ENCODE data around the gene NUDC. TPM values are rescaled to one million over a fixed set of nuclear protein-coding genes. Genes with fewer than 3 reads are reported as not detected.
A peak's percentile ranks its signal among the peaks of the same experiment; 100 is the strongest.

Gene NUDC
- total and polyA plus RNA-seq, 2 of the 4 experiments (the other 2 are of a cell fraction), result 34.8 to 89.8 TPM

DNA sequence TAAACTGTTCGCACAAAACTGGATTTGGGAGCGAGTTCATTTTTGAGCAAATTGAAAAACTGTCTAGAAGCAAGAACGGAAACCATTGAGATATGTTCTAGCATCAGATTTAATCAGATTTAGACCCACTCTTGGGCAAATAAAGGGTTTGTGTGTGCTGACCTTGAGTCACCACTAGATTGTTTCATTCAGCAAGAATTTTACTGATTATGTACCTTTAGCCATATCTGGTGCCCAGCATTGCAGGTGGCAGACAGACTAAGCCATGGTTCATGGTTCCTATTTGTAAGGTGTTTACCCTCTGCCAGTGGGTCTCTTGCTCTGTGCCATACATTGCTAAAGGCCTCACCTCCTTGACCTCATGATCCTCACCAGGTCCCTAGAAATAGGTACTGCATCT is 1.4 kb downstream of the NUDC start:
- Histone ChIP-seq H3K4me3 (ENCODE audit: insufficient read depth, low read depth, low read length) (no peak overlapping the region; the same call in 1 of the 2 replicates), H4K20me1 (ENCODE audit: insufficient read depth, low read length) (peaks cover 21% of the 10 kb centered on the region), H3K79me1 (ENCODE audit: low read depth in 1 of 2, low read length in 2 of 2) (peaks cover 20 to 38% of the 10 kb centered on the region in 2 experiments), H3K36me3 (ENCODE audit: control insufficient read depth, insufficient read depth, low read length) (peaks cover 14% of the 10 kb centered on the region), H3K23ac (ENCODE audit: low read depth, low read length) (peak overlapping the region; percentile 94), H2BK5ac (ENCODE audit: low read depth, low read length, poor library complexity, severe bottlenecking) (no peak overlapping the region), H3K9me1 (ENCODE audit: insufficient read depth, low read length) (peaks cover 18% of the 10 kb centered on the region), H2BK120ac (ENCODE audit: low read depth, low read length) (no peak overlapping the region), H2AK5ac (ENCODE audit: low read depth, low read length) (0 out of 2 replicates have a peak overlapping the region, but pooled peaks have one; percentile 11), H3K4ac (ENCODE audit: low read depth, low read length) (no peak overlapping the region), H3K9me3 (ENCODE audit: control insufficient read depth, insufficient read depth, low read length) (no peaks in the 10 kb centered on the region), H3K9ac (ENCODE audit: low read depth, low read length) (peak overlapping the region; percentile 83; the same call in 1 of the 2 replicates), H2BK15ac (ENCODE audit: low read depth, low read length) (no peak overlapping the region), H3K56ac (ENCODE audit: extremely low read depth, insufficient read depth, low read length) (no peak overlapping the region), H3K27me3 (ENCODE audit: control insufficient read depth, insufficient read depth, low read length) (no peaks in the 10 kb centered on the region), H4K8ac (ENCODE audit: low read depth in 2 of 2, low read length in 2 of 2) (peak overlapping the region in 1 of 2 experiments; percentile 60; a peak in 1 of 4 replicates), H4K91ac (ENCODE audit: insufficient read depth, low read depth, low read length) (no peak overlapping the region), H3K18ac (ENCODE audit: low read depth, low read length) (no peak overlapping the region), H3K4me1 (ENCODE audit: control insufficient read depth, insufficient read depth, low read length) (peaks cover 6% of the 10 kb centered on the region), H3K14ac (replicated peaks; ENCODE audit: low read depth, low read length) (peak overlapping the region; percentile 96; the same call in 1 of the 2 replicates), H4K5ac (ENCODE audit: low read depth, low read length) (no peak overlapping the region), H2AK9ac (replicated peaks; ENCODE audit: low read depth, low read length, poor library complexity) (no peak overlapping the region), H2BK20ac (ENCODE audit: low read depth, low read length) (no peak overlapping the region), H3K4me2 (ENCODE audit: low read depth, low read length) (peak overlapping the region; percentile 100), H3K27ac (ENCODE audit: insufficient read depth, low read length) (no peak overlapping the region), H2AFZ (replicated peaks; ENCODE audit: low read length, poor library complexity) (no peak overlapping the region)
- POLR2A ChIA-PET (ENCODE audit: unreplicated experiment), result no interaction called here
- CTCF ChIA-PET, result no interaction called here
- BruUV-seq (replicated peaks), result no TSS peak
- dilution Hi-C loops (cut with HindIII; ENCODE audit: low sequenced_read_pairs, unreplicated experiment), result no loop called here
- TF ChIP-seq MAFK (IDR thresholded peaks at IDR 0.05; ENCODE audit: low read depth, low read length), result no peak
- no peak for TF ChIP-seq RFX5 (IDR thresholded peaks at IDR 0.05; ENCODE audit: low read depth, low read length)
- no peak for TF ChIP-seq FOS (IDR thresholded peaks at IDR 0.05; ENCODE audit: low read depth, low read length)
- TF ChIP-seq, protein P1, sequence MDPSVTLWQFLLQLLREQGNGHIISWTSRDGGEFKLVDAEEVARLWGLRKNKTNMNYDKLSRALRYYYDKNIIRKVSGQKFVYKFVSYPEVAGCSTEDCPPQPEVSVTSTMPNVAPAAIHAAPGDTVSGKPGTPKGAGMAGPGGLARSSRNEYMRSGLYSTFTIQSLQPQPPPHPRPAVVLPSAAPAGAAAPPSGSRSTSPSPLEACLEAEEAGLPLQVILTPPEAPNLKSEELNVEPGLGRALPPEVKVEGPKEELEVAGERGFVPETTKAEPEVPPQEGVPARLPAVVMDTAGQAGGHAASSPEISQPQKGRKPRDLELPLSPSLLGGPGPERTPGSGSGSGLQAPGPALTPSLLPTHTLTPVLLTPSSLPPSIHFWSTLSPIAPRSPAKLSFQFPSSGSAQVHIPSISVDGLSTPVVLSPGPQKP (IDR thresholded peaks at IDR 0.05; ENCODE audit: borderline replicate concordance, low read depth, low read length), result no peak
- no peak for TF ChIP-seq CHD1 (IDR thresholded peaks at IDR 0.05; ENCODE audit: low read depth, low read length)
- no peak for TF ChIP-seq RCOR1 (IDR thresholded peaks at IDR 0.05; ENCODE audit: insufficient replicate concordance, low read length)
- TF ChIP-seq, protein P2, sequence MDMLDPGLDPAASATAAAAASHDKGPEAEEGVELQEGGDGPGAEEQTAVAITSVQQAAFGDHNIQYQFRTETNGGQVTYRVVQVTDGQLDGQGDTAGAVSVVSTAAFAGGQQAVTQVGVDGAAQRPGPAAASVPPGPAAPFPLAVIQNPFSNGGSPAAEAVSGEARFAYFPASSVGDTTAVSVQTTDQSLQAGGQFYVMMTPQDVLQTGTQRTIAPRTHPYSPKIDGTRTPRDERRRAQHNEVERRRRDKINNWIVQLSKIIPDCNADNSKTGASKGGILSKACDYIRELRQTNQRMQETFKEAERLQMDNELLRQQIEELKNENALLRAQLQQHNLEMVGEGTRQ (IDR thresholded peaks at IDR 0.05; ENCODE audit: low read depth, low read length), result no peak
- TF ChIP-seq MXI1 (IDR thresholded peaks at IDR 0.05; ENCODE audit: borderline replicate concordance, low read depth, low read length), result no peak
- TF ChIP-seq BHLHE40 (IDR thresholded peaks at IDR 0.05; ENCODE audit: low read depth, low read length), result no peak
- TF ChIP-seq NFE2L2 (IDR thresholded peaks at IDR 0.05; ENCODE audit: low read depth, low read length), result no peak
- TF ChIP-seq SMC3 (IDR thresholded peaks at IDR 0.05; ENCODE audit: low read depth, low read length), result no peak
- no peak for TF ChIP-seq CEBPB (IDR thresholded peaks at IDR 0.05; ENCODE audit: low read depth, low read length)
- TF ChIP-seq, protein P3, sequence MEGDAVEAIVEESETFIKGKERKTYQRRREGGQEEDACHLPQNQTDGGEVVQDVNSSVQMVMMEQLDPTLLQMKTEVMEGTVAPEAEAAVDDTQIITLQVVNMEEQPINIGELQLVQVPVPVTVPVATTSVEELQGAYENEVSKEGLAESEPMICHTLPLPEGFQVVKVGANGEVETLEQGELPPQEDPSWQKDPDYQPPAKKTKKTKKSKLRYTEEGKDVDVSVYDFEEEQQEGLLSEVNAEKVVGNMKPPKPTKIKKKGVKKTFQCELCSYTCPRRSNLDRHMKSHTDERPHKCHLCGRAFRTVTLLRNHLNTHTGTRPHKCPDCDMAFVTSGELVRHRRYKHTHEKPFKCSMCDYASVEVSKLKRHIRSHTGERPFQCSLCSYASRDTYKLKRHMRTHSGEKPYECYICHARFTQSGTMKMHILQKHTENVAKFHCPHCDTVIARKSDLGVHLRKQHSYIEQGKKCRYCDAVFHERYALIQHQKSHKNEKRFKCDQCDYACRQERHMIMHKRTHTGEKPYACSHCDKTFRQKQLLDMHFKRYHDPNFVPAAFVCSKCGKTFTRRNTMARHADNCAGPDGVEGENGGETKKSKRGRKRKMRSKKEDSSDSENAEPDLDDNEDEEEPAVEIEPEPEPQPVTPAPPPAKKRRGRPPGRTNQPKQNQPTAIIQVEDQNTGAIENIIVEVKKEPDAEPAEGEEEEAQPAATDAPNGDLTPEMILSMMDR (conservative IDR thresholded peaks at IDR 0.05; ENCODE audit: low read depth, low read length), result no peak
- no peak for TF ChIP-seq MAZ (IDR thresholded peaks at IDR 0.05; ENCODE audit: borderline replicate concordance, low read depth, low read length)
- TF ChIP-seq RAD21 (IDR thresholded peaks at IDR 0.05; ENCODE audit: low read length), result no peak
- TF ChIP-seq POLR2A (IDR thresholded peaks at IDR 0.05; ENCODE audit: low read depth, low read length), result no peak
- intact Hi-C loops (cut with micrococcal nuclease), result no loop called here
- DNase-seq (no peak), ATAC-seq (ENCODE audit: low read depth) (no peak)
- WGBS, 2 experiments (ENCODE audit: extremely low coverage in 2 of 2, insufficient read length in 1 of 2), result no CpG with 5 or more reads among the region's 3 CpGs
- in situ Hi-C loops (cut with MboI; ENCODE audit: low sequenced_read_pairs), result no loop called here

Measured in IMR-90 (cell line).